Jurkat, Clone E6-1 (cell line): Measurements from ENCODE around the gene SYNDIG1.

Source experiments
- DNase-seq: peaks from one replicate; pipeline ENCODE4 v3.0.0-alpha.2; 2011; ENCODE audit warnings: low read depth, low spot score
- H3K4me3 ChIP-seq: 2 replicates; pipeline ENCODE4 v1.5.1; 2011; ENCODE audit warnings: mild to moderate bottlenecking, low read length, control low read depth, moderate library complexity

The SYNDIG1 gene

GRCh38 chr20:24468401-24469115 is 871 bp upstream of the SYNDIG1 start:
- no peak for DNase-seq
- H3K4me3 ChIP-seq = no peak overlapping the region

GRCh38 chr20:24469894-24470745 is 691 bp downstream of the SYNDIG1 start:
- H3K4me3 ChIP-seq = peak overlapping the region; percentile 13; the same call in 1 of the 2 replicates
- no peak for DNase-seq

GRCh38 chr20:24470746-24471582 is 1.5 kb downstream of the SYNDIG1 start:
- no peak for DNase-seq
- H3K4me3 ChIP-seq = no peak overlapping the region

- DNase-seq = no peak
- H3K4me3 ChIP-seq = no peak overlapping the region
These were observed 3.0 kb downstream of the SYNDIG1 start for GRCh38 chr20:24472426-24472825.

GRCh38 chr20:24473435-24474223 is 4.2 kb downstream of the SYNDIG1 start:
- DNase-seq = no peak
- H3K4me3 ChIP-seq = no peak overlapping the region

- no peak overlapping the region for H3K4me3 ChIP-seq
- DNase-seq = no peak
These were observed 8.6 kb downstream of the SYNDIG1 start for GRCh38 chr20:24477831-24478547.

GRCh38 chr20:24478584-24478983 is 9.2 kb downstream of the SYNDIG1 start:
- no peak for DNase-seq
- no peak overlapping the region for H3K4me3 ChIP-seq

- no peak overlapping the region for H3K4me3 ChIP-seq
- no peak for DNase-seq
These were observed 9.7 kb downstream of the SYNDIG1 start for GRCh38 chr20:24479106-24479505.

- DNase-seq = no peak
These were observed 10.2 kb downstream of the SYNDIG1 start for GRCh38 chr20:24479595-24479994.

GRCh38 chr20:24480509-24480908 is 11.1 kb downstream of the SYNDIG1 start:
- DNase-seq = no peak
- H3K4me3 ChIP-seq = no peak overlapping the region

More at GRCh38 chr20:24479595-24479994, 10.2 kb downstream of the SYNDIG1 start:
- no peak overlapping the region for H3K4me3 ChIP-seq

GRCh38 chr20:24481173-24481572 is 11.7 kb downstream of the SYNDIG1 start:
- H3K4me3 ChIP-seq = no peak overlapping the region
- no peak for DNase-seq

GRCh38 chr20:24483435-24484080 is 14.1 kb downstream of the SYNDIG1 start:
- H3K4me3 ChIP-seq = no peak overlapping the region
- no peak for DNase-seq

- no peak overlapping the region for H3K4me3 ChIP-seq
- no peak for DNase-seq
These were observed 14.6 kb downstream of the SYNDIG1 start for GRCh38 chr20:24484081-24484450.

- H3K4me3 ChIP-seq = no peak overlapping the region
- DNase-seq = no peak
These were observed 16.6 kb downstream of the SYNDIG1 start for GRCh38 chr20:24485981-24486380.

- H3K4me3 ChIP-seq = no peak overlapping the region
- no peak for DNase-seq
These were observed 17.8 kb downstream of the SYNDIG1 start for GRCh38 chr20:24487240-24487639.

- DNase-seq = no peak
- no peak overlapping the region for H3K4me3 ChIP-seq
These were observed 18.2 kb downstream of the SYNDIG1 start for GRCh38 chr20:24487648-24488047.

- no peak for DNase-seq
- no peak overlapping the region for H3K4me3 ChIP-seq
These were observed 18.8 kb downstream of the SYNDIG1 start for GRCh38 chr20:24488064-24488799.
